K562 (cell line): ENCODE measurements around the gene PDE4D. TPM values are rescaled to one million over a fixed set of nuclear protein-coding genes. Genes with fewer than 3 reads are reported as not detected.

Experiments
- ATAC-seq: fragments of 200-7000 bp; cut with Tn5 transposase; 3 replicates; pipeline ENCODE4 v1.9.1; 2020; ENCODE audit warnings: moderate library complexity
- BruUV-seq: library from RNA; stranded (reverse); fragments of 400-500 nt; replicated peaks from 2 replicates; lab custom pipeline; 2021; lab: Mats Ljungman, UMichigan
- CTCF ChIA-PET: fragments of 300-600 bp; formaldehyde crosslinking; extraction: SDS; loops from one replicate; lab custom pipeline; 2021; ENCODE audit warnings: low intra/inter-chr PET ratio; lab: Yijun Ruan, JAX
- POLR2A ChIA-PET: fragments of 300-600, 350-650 bp; sonication (Branson Sonifier 250); formaldehyde crosslinking; extraction: SDS; loops from one replicate; lab custom pipeline; 2021; ENCODE audit warnings: antibody characterized with exemption, inconsistent platforms; lab: Yijun Ruan, JAX
- DNase-seq, 4 experiments: peaks; one replicate each; pipeline versions ENCODE4 v3.0.0 to v3.0.0-alpha.2; 2011 to 2018; ENCODE audit warnings: low spot score in 3 of 4, mixed read lengths in 3 of 4; ENCODE audit errors: extremely low read depth in 1 of 4
- FAIRE-seq: peaks from 2 replicates; lab custom pipeline; 2011; peaks lifted over from hg19 to GRCh38; lab: Jason Lieb, UNC
- H2AFZ ChIP-seq: 2 replicates; pipeline ENCODE4 v1.6.0; 2011; ENCODE audit warnings: low read depth, low read length, control low read depth, inconsistent platforms
- H3K27ac ChIP-seq: fragments of 200-600 bp; 3 replicates; pipeline ENCODE4 v1.8.0; 2011; ENCODE audit warnings: low read depth, mild to moderate bottlenecking, control low read depth, inconsistent platforms, low read length, moderate library complexity, mixed read lengths; ENCODE audit errors: extremely low read depth
- H3K27me3 ChIP-seq, 2 experiments: fragments of 300-600 bp in 1 of 2; 2 replicates in 1 of 2; 3 replicates in 1 of 2; pipeline versions ENCODE4 v1.6.0 to v1.8.0; 2011; ENCODE audit warnings: inconsistent platforms in 2 of 2, low read length in 2 of 2, mild to moderate bottlenecking in 1 of 2, mixed read lengths in 1 of 2, moderate library complexity in 1 of 2; ENCODE audit not compliant: control insufficient read depth in 2 of 2, insufficient read depth in 2 of 2
- H3K36me3 ChIP-seq: fragments of 300-600 bp; 3 replicates; pipeline ENCODE4 v1.8.0; 2011; ENCODE audit warnings: mild to moderate bottlenecking, low read length, inconsistent platforms; ENCODE audit not compliant: control insufficient read depth, insufficient read depth
- H3K4me1 ChIP-seq, 2 experiments: fragments of 200-600 bp in 1 of 2; replicated peaks in 1 of 2; 2 replicates in 1 of 2; 3 replicates in 1 of 2; pipeline versions ENCODE4 v1.5.1 to v1.8.0; 2011; ENCODE audit warnings: inconsistent platforms in 2 of 2, low read length in 2 of 2, mild to moderate bottlenecking in 1 of 2, mixed read lengths in 1 of 2, moderate library complexity in 1 of 2; ENCODE audit not compliant: control insufficient read depth in 2 of 2, insufficient read depth in 2 of 2
- H3K4me2 ChIP-seq: 2 replicates; pipeline ENCODE4 v1.6.1; 2011; ENCODE audit warnings: low read length, control low read depth, inconsistent platforms, mixed read lengths; ENCODE audit not compliant: insufficient read depth
- H3K4me3 ChIP-seq: fragments of 200-600 bp; sonication (generic), shearing (Covaris generic); 2 replicates; pipeline ENCODE4 v1.5.1; 2016; ENCODE audit warnings: control low read depth, inconsistent platforms
- H3K79me2 ChIP-seq: fragments of 200-600 bp; 3 replicates; pipeline ENCODE4 v1.8.0; 2011; ENCODE audit warnings: low read length, inconsistent platforms; ENCODE audit not compliant: control insufficient read depth, insufficient read depth
- H3K9ac ChIP-seq, 2 experiments: 2 replicates each; pipeline versions ENCODE4 v1.6.0 to v1.6.1; 2011; ENCODE audit warnings: low read depth in 2 of 2, low read length in 2 of 2, control low read depth in 1 of 2, inconsistent platforms in 1 of 2, mild to moderate bottlenecking in 1 of 2, mixed read lengths in 1 of 2; ENCODE audit not compliant: insufficient read depth in 1 of 2
- H3K9me1 ChIP-seq: one replicate; pipeline ENCODE4 v1.6.0; 2011; ENCODE audit warnings: inconsistent platforms, mild to moderate bottlenecking, low read length, moderate library complexity; ENCODE audit not compliant: control insufficient read depth, insufficient read depth
- H3K9me3 ChIP-seq: replicated peaks from 2 replicates; pipeline ENCODE4 v1.5.1; 2011; ENCODE audit warnings: low read depth, low read length, inconsistent platforms; ENCODE audit not compliant: control insufficient read depth, insufficient read depth
- H4K20me1 ChIP-seq: replicated peaks from 2 replicates; pipeline ENCODE4 v1.6.1; 2011; ENCODE audit warnings: low read length, inconsistent platforms, mixed read lengths; ENCODE audit not compliant: control insufficient read depth, insufficient read depth
- ARID4B ChIP-seq: sonication (generic); formaldehyde crosslinking; IDR thresholded peaks from 2 replicates; pipeline ENCODE4 v1.8.0; 2022; ENCODE audit warnings: mild to moderate bottlenecking, missing genetic modification reagents
- HNRNPLL ChIP-seq: fragments of 200-400 bp; formaldehyde crosslinking; IDR thresholded peaks from 2 replicates; pipeline ENCODE4 v1.6.1; 2017; ENCODE audit warnings: low read length, low read depth, mild to moderate bottlenecking; ENCODE audit not compliant: poor library complexity, severe bottlenecking
- JUN ChIP-seq, 2 experiments: sonication (generic) in 1 of 2; formaldehyde crosslinking in 1 of 2; IDR thresholded peaks; 2 replicates each; pipeline versions ENCODE4 v1.6.1 to v1.8.0; 2012 to 2022; ENCODE audit warnings: borderline replicate concordance in 2 of 2, mild to moderate bottlenecking in 2 of 2, improper control_type of control experiment in 1 of 2, low read depth in 1 of 2, low read length in 1 of 2, missing genetic modification reagents in 1 of 2
- MXD1 ChIP-seq: fragments of 250-450 bp; sonication (Bioruptor Pico); IDR thresholded peaks from 2 replicates; pipeline ENCODE4 v1.8.0; 2021; ENCODE audit warnings: borderline replicate concordance, mild to moderate bottlenecking, moderate library complexity; ENCODE audit not compliant: poor library complexity, severe bottlenecking
- ZBTB1 ChIP-seq: sonication (generic); formaldehyde crosslinking; IDR thresholded peaks from 2 replicates; pipeline ENCODE4 v1.8.1; 2023; ENCODE audit warnings: missing genetic modification reagents, low read depth, mild to moderate bottlenecking, borderline replicate concordance
- ZNF12 ChIP-seq: sonication (generic); formaldehyde crosslinking; IDR thresholded peaks from 2 replicates; pipeline ENCODE4 v1.4.0; 2020; ENCODE audit warnings: mild to moderate bottlenecking, missing genetic modification reagents
- ZNF134 ChIP-seq: fragments of 250-450 bp; sonication (Bioruptor Pico); conservative IDR thresholded peaks from 2 replicates; pipeline ENCODE4 v1.4.0; 2020
- ZNF165 ChIP-seq: fragments of 250-450 bp; sonication (Bioruptor Pico); IDR thresholded peaks from 2 replicates; pipeline ENCODE4 v1.4.0; 2020; ENCODE audit warnings: borderline replicate concordance
- ZNF263 ChIP-seq: sonication (generic); formaldehyde crosslinking; IDR thresholded peaks from 2 replicates; pipeline ENCODE4 v1.8.0; 2022; ENCODE audit warnings: mild to moderate bottlenecking, missing genetic modification reagents, borderline replicate concordance
- ZNF316 ChIP-seq: fragments of 450-650 bp; IDR thresholded peaks from 2 replicates; pipeline ENCODE4 v1.6.1; 2016
- WGBS: fragments of 100-300 bp; shearing (Covaris generic); methylation state at CpG from one replicate; pipeline ENCODE4 v1.1.6; 2016; ENCODE audit warnings: low coverage, mixed read lengths; ENCODE audit not compliant: insufficient coverage; ENCODE audit errors: missing lambda C conversion rate; 5-methylcytosine and 5-hydroxymethylcytosine counted together
- in situ Hi-C: fragments of 300-500 bp; cut with MboI; formaldehyde crosslinking; loops from 4 replicates; pipeline ENCODE4 v1.15.0; 2018; ENCODE audit warnings: inconsistent platforms, mixed read lengths
- intact Hi-C: fragments of 100-400 bp; cut with micrococcal nuclease; formaldehyde crosslinking; loops from 2 replicates; pipeline ENCODE4 v1.14.2; 2022
- polyA plus RNA-seq, 8 experiments: library from polyadenylated mRNA; depleted of rRNA in 4 of 8; stranded (reverse) in 5 of 8; unstranded in 3 of 8; fragments of >200 nt; fragmentation: Nextera tagmentation in 2 of 8; fragmentation: Illumina TruSeq in 1 of 8; extraction: Ambion mirVana in 2 of 8; extraction: Trizol in 1 of 8; gene quantifications; 2 replicates each; pipeline versions ENCODE4 v1.2.1 to v1.2.3, GENCODE V29; 2011 to 2014; ENCODE audit warnings: inconsistent platforms in 1 of 8, missing spikeins in 1 of 8
- total RNA-seq, 7 experiments: library from RNA; depleted of rRNA in 6 of 7; stranded (reverse); fragments of >200 nt in 6 of 7; fragmentation: Illumina TruSeq in 2 of 7; extraction: Trizol in 2 of 7; gene quantifications; 2 replicates each; pipeline versions ENCODE4 v1.2.1 to v1.2.3, GENCODE V29; 2011 to 2021; ENCODE audit warnings: low replicate concordance in 1 of 7

Gene PDE4D
- total and polyA plus RNA-seq, 9 of the 15 experiments (the other 6 are each of a cell fraction or from before 2014, with no cell fraction given) = 0.04 to 0.46 (median 0.13) TPM

- no peak for TF ChIP-seq ARID4B (CRISPR knock-in tag)
- no peak for TF ChIP-seq ZNF134 (CRISPR knock-in tag)
- TF ChIP-seq ZNF316 = no peak
- no peak for TF ChIP-seq ZNF263 (CRISPR knock-in tag)
- TF ChIP-seq ZBTB1 (CRISPR knock-in tag) = no peak
These were observed 171.8 kb downstream of the PDE4D start (continued) for GRCh38 chr5:59721741-59722140.

GRCh38 chr5:59720063-59720462, 173.5 kb downstream of the PDE4D start:
- H2AFZ ChIP-seq = no peak overlapping the region
- no peak for ATAC-seq
- H3K4me2 ChIP-seq = no peak overlapping the region
- FAIRE-seq = no peak
- H4K20me1 ChIP-seq = no peaks in the 10 kb centered on the region
- H3K4me3 ChIP-seq = no peak overlapping the region
- no peak overlapping the region for H3K27ac ChIP-seq
- H3K36me3 ChIP-seq = no peaks in the 10 kb centered on the region
- POLR2A ChIA-PET = no interaction called here
- intact Hi-C loops = no loop called here
- TF ChIP-seq MXD1 (CRISPR knock-in tag) (no peak), ZNF12 (CRISPR knock-in tag) (no peak), ZNF165 (CRISPR knock-in tag) (no peak), HNRNPLL (no peak), JUN (IDR thresholded peaks at IDR 0.05; ENCODE audit: borderline replicate concordance, low read depth, low read length) (no peak), JUN (CRISPR knock-in tag; IDR thresholded peaks at IDR 0.05; ENCODE audit: borderline replicate concordance) (no peak)
- CTCF ChIA-PET = no interaction called here
- WGBS = 7% methylated on average over 1 of the region's 1 CpG
- H3K79me2 ChIP-seq = no peaks in the 10 kb centered on the region
- BruUV-seq = no TSS peak
- no peaks in the 10 kb centered on the region for H3K27me3 ChIP-seq
- H3K9ac ChIP-seq = no peak overlapping the region
- H3K9me1 ChIP-seq = no peaks in the 10 kb centered on the region
- no peaks in the 10 kb centered on the region for H3K4me1 ChIP-seq
- no peak for DNase-seq
- no peaks in the 10 kb centered on the region for H3K9me3 ChIP-seq
- in situ Hi-C loops = no loop called here
